HG02938 (cell line): ENCODE data around the gene UBE2F.
"Not testable (repeated sequence)": the region's sequence is repeated elsewhere in the genome, so short reads cannot be mapped to it uniquely, and the experiment has no call there.

Experiments used
- ATAC-seq: cut with Tn5 transposase; IDR thresholded peaks from one replicate; pipeline ENCODE4 v1.9.1; 2021; ENCODE audit warnings: mild to moderate bottlenecking, moderate library complexity; ENCODE audit not compliant: unreplicated experiment

Gene UBE2F

DNA sequence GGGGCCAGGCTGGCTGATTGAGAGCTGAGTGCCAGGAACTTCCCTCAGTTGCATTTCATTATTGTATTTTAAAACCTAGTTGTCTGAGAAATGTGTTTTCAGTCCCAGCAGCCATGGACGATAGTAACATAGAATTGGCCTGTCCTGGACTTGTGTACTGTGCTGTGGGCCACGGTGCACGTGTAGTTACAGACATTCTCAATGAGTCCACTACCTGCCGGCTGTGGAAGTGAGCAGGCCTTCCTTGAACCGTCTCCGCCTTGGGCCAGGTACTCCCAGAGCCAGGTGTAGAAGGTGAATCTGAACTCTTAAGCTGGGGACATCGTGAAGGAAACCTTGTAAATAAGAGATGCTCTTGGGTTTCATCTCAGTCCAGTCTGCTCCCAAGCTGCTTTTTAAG, 47.0 kb downstream of the UBE2F start:
- ATAC-seq: no peak

DNA sequence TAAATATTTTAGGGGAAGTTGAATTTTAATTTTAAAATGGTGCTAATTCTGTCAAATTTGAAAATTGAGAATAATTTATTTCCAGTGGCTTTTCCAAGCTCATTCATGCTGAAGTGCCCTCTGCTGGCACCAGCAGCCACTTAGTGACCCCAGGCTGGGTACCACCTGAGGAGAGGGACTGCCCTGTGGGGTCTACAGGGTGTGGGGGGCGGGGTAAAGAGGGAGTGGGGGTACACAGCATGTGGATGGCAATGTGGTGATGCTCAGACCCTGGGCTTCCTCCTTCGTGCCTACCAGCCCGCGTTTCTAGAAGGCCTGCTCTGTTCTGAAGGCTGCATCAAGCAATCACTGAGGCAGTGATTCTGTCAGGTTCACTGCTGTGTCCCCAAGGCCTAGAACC, 48.9 kb downstream of the UBE2F start:
- ATAC-seq: no peak

DNA sequence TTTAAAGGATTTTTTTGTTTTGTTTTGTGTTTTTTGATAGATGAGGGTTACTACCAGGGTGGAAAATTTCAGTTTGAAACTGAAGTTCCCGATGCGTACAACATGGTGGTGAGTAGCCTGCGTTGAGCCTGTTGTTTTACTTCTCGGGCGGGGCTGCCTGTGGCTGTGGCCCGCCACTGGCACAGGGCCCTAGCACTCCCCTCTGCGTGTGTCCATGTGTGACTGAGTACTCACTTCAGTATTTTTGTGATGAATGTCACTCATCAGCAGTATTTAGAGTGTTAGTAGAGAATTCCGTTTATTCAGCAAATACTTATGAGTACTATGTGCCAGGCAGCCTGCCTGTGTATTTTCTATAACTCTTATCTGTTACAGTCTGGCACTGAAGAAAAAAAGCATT, 49.7 kb downstream of the UBE2F start:
- no peak for ATAC-seq

DNA sequence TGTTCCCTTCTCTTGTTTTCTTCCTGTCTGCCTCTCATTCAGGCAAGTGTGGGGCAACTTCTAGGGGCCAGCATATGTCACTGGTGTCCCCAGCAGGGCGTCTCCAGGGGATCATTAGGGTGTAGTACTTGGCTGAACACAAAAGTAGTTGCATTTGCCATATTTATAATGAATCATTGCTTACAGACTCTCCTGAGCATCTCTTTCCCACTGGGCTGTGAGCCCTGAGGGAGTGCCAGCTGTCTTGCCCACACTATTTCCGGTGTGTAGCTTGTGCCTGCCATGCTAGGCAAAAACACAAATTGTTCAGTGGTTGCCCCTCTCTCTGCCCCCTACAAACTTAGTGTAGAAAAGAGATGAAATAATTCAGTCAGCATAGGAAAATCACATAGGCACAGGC, 53.1 kb downstream of the UBE2F start:
- no peak for ATAC-seq

DNA sequence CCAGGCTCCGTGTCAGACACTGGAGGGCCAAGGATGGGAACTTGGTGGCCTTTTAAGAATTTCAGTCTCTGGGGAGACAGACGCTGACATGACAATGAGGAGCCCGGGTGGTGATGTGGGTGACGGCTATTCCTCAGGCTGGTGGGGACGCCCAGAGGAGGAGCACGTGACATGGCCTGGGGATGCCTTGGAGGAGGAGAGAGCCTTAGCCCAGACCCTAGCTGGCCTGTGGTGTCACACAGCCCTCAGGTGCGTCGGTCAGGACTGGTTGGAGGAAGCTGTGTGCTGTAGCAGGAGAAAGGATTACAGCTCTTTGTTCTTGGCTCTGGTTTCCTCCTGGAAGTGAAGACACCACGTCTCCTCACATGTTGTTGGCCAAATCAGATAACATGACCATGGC, 54.0 kb downstream of the UBE2F start:
- ATAC-seq: no peak

DNA sequence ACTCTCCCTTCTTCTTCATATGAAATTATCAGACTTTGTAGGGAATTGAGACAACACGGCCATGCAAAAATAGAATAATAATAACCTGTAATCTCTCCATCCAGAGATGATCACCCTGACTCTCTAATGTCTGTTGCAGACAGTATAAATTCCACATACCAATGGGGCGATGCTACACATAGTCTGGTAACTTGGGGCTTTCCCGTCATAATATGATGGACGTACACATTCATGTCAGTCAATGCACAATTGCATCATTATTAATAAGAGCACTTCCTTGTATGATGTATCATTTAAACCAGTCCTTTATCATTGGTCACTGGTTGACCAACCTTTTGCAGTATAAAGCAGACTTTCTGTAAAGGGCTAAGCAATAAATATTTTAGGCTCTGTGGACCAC, 54.5 kb downstream of the UBE2F start:
- ATAC-seq: no peak

DNA sequence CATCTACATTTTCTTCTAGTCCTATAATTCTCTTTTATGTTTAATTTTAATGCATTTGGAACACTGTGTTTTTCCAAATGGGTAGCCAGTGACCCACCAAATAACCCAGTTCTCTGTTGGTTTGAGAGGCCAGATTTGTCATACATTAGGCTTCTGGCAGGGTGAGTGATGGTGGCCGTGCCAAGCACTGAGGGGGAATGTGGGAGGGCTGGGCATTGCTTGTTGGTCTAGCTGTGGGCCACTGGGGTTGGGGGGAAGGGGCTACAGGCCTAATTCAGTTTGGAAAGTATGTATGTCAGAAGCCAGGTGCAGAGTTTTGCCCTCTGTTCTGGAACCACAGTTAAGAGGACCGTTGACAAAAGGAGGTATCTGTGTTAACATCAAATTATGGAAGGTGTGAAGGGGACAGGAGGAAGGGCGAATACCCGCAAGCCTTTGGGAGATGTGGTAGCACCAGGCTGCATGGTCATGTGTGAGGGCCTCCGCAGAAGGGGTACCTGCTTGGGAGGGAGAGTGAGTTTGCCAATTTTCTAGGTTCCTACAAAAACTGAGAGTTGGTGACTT, 55.9 kb downstream of the UBE2F start:
- no peak for ATAC-seq

DNA sequence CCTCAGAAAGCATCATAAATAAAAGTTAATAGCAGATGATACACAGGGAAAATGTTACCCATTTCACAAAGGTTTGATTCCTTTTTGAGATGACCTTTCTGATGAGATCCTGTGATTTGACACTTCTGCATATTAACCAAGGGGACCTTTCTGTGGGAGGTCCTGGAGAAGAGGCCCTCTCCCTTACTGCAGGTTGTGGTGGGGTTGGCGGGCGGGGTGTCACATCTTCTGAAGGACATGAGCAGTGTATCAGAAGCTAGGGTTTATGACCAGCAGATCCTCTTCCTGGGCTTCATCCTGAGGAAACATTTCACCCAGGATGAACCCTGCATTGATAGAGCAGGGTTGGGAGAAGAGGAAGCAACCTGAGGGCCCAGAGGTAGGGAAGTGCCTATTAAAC, 56.8 kb downstream of the UBE2F start:
- ATAC-seq: no peak

DNA sequence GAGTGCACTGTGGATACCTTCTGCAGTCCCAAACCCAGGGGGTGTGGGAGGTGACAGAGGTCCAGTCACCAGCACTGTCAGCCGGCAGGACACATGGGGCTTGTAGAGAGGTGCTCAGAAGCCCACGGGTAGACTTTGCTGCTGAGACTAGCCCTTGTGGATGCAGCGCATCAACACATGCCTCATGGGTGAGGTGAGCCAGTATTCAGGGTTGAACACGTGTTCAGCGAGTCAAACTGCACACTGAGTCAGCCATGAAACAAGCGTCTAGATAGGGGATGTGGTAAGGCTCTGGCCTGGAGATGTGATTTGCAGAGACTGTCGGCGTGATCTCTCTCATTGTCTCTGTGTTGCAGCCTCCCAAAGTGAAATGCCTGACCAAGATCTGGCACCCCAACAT, 58.2 kb downstream of the UBE2F start:
- ATAC-seq: no peak

DNA sequence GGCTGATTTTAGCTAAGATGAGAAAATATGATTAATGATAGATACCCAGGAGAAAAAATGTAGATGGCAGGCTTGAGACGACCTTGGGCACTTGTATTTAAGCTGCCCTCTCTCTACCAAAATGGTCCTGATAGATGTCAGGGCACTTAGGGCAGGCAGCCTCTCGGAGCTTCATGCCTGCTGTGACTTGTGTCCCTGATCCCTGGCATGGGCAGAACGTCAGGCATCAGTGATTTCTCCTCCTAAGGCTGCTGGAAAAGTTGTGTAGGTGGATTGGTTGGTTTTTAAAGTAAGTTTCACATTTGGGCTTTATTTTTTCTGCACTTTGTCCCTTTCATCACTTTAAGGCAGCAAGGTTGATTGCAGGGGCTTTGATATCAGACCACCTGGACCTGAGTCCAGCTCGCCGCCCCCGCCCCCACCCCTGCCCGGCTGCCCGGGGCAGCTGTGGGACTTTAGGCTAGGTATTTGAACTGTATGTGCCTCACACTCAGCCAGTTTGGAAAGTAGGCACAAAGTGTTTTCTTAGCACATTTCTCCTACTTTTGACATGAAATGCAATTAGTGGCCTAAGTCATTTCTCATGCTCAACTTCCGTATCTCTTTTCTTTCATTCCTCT, 59.0 kb downstream of the UBE2F start:
- no peak for ATAC-seq

DNA sequence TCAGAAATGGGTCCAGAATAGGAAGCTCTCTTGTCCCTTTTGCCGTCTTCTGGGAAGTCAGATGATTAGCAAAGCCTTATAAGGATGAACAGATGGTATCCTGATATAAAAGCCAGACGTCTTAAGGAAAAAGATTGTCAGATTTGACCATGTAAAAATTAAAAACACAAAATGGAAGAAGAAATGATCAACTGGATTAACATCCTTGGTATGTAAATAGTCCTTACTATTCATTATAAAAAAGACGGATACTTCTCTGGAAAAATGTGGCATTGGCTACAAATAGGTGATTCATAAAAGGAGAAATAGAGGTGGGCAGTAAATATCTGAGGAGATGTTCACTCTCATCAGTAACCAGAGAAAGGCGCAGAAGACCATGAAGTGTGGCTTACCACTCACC, 60.2 kb downstream of the UBE2F start:
- ATAC-seq: no peak

DNA sequence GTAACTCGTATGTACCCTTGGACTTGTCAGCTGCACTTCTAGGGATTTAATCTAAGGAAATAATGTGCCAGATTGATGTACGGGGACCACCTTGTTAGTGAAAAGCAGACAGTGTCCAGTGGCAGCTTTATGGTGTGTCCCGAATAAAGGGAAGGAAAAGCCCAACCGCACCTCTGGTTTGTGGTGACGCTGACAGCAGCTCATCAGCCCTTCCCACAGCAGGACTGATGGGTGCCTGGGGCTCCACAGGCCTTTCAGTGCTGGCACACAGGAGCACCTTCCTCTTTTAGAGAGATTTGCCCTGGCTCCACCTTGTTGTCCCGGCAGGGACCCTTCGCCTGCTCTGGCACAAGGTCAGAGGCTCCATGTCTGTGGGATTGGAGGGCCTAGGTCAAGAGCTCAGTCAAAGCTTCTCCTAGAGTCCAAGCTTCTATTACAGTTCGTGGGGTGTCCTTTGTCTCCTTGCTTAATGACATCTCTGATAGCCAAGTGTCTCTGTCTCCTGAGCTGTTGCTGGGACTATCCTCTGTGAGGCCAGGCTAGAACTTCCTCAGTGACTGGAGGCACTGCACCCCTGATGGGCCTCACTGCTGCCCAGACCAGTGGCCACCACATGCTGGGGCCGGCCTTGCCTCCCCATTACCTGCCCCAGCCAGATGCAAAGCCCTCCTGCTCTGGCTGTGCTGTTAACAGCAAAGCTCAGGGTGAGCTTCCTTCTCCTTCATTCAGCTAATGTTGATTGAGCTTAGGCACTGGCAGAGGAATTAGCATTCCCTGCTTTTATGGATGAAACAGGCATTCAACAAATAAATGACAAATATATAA, 61.0 kb downstream of the UBE2F start:
- no peak for ATAC-seq

DNA sequence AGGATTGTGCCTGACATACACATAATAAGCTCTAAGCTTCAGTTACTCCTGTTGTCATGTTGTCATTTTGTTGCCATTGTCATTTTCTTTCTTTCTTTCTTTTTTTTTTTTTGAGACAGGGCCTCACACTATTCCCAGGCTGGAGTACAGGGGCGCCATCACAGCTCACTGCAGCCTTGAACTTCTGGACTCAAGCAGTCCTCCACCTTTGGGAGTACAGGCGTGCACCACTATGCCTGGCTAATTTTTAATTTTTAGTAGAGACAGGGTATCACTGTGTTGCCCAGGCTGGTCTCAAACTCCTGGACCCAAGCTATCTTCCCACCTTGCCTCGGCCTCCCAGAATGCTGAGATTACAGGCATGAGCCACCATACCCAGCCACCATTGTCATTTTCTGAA, 63.0 kb downstream of the UBE2F start:
- no peak for ATAC-seq

DNA sequence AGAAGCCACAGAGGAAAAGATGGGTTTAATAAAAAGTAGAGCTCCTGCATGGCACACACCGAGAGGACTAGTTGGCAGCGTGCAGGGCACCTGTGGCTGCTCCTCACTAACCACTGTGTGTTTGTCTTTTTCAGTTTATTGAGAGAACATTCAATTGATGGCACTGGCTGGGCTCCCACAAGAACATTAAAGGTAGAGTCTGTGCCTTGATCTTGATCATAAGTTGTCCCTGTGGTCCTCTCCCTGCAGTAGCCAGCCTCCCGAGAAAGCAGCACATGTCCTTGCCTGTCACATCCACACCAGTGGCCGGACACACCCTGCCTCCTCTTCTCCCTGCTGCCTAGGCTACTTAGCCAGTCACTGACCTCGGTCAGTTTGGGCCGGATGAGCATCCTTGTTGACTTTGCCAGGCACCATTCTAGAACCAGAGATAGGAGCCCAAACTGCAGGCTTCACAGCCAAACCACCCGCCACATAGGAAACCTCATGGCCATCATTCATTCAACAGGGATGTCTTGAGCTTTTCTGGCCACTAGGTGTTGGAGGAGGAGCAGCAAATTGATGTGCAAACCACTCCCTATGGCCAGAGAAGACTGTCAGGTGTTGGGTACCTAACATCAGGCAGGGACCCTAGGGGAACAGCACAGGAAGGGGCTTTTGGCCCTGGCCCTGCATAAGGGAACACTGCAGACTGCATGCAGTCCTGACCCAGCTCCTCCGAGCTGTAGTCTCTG, 63.8 kb downstream of the UBE2F start:
- ATAC-seq: no peak

DNA sequence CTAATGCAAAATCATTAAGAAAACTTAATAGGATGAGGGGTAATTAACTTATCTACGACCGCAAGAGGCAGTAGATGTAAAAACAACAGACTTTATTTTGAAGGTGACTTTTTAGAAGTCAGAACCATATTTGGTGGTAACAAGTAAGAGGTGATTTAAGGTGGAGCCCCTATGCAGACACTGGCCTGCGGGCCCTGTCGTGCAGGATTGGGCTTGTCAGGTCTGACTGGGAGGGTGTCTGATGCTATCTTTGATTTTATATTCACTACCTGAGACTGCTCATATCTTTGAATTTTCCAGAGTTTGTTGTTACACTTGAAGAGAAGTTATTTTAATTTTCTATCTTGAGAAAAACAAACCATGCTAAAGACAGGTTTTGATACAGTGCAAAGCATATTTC, 64.9 kb downstream of the UBE2F start:
- ATAC-seq: no peak

DNA sequence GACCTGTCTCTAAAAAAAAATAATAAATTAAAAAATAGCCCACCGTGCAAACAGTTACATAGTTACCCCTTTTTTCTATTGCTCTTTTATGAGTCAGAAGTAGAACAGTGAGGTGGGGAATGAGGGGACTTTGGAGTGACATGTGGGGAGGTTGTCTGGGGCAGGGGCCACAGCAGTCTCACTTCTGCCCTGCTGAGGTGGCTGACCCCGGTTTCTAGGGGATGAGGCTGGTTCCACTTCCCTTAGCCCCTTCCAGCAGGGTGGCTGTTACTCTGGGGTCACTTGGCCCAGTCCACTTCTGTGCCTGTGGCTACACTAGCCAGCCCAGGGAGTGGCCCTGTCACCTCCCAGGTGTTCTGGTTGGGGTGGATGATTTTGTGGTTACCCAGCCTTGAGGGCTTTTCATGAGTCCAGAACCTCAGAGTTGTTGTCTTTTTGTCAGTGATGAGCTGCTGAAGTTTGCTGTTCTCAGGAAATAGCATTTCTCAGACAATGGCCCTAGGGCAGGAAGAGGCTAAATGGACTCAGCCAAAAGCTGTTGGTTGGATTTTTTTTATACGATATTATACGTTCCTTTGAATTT, 66.0 kb downstream of the UBE2F start:
- no peak for ATAC-seq

DNA sequence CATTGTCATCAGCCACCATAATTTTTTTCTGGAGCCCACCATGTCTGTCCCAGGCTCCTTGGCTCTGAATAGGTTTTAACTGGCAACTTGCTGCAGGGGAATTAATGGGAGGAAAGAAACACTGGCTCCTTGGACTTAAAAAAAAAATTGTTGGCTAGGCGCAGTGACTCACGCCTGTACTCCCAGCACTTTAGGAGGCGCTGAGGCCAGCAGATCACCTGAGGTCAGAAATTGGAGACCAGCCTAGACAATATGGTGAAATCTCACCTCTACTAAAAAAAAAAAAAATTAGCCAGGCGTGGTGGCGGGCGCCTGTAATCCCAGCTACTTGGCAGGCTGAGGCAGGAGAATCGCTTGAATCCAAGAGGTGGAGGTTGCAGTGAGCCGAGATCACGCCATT, 67.2 kb downstream of the UBE2F start:
- not testable (repeated sequence) for ATAC-seq

DNA sequence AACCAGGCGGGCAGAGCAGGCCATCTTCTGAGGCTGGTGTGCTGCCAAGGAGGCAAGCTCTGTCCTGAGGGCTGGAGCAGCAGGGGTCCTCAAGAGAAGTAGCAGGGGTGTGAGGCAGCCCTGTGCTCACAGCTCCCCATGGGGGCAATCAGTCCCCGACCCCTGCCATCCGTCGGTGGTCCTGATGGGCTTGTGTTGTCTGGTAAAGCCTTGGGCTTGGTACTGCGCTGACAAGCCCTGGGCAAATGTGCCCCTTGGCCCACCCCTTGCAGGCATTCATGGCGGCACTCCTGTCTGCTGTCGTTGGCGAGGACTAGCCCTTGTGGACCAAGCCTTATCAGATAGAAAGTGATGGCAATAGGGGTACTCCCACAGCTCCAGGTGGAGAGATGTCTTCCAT, 71.4 kb downstream of the UBE2F start:
- ATAC-seq: no peak

DNA sequence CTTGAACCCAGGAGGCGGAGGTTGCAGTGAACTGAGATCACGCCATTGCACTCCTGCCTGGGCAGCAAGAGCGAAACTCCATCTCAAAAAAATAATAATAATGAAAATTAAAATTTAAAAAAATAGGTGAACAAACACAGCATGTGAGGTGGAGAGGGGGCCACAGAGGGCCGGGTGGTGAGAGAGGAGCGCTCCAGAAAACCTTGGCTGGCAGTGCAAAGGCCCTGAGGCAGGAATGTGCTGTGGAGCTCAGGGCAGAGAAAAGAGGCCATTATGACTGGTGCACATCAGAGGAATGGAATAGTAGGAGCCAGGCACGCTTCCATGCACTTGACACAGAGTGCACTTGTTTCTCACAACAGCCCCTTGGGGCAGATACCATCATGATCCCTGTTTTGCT, 72.3 kb downstream of the UBE2F start:
- no peak for ATAC-seq

DNA sequence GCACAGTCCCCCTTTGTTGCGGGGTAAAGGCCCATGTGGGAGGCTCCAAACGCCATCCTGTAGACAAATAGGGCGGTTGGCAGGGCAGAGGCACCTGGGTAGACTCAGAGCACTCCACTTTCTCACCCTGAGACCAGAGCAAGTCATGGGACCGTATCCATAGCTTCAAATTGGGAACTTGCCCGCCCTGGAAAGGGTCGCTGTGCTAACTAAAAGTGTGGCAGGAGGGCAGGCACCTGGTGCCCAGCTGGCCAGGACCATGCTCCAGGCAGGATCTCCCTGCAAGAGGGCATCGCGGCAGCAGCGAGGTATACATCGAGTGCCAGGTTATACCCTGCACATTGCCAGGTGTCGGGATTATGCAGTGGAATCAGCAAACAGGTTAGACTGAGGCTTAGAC, 73.2 kb downstream of the UBE2F start:
- ATAC-seq: no peak

DNA sequence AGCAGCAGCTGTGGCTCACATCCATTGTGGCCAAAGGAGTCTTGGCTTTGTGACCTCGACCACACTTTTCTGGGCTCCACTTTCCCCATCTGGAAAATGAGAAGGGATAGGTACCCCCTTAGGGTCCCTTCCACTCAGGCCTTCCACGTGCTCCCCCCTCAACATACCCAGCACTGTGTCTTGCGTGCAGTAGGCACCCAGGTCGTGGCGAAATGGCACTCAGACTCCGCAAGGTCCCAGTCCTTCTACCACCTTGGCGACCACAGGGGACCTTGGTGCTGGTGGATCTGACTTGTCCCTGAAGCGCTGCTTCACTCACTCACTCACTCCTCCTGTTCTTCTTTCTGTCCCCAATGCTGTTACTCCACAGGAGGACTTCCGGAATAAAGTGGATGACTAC, 74.1 kb downstream of the UBE2F start:
- ATAC-seq: no peak
